ENCODE results near the gene ABHD17B.

The ABHD17B gene

DNA sequence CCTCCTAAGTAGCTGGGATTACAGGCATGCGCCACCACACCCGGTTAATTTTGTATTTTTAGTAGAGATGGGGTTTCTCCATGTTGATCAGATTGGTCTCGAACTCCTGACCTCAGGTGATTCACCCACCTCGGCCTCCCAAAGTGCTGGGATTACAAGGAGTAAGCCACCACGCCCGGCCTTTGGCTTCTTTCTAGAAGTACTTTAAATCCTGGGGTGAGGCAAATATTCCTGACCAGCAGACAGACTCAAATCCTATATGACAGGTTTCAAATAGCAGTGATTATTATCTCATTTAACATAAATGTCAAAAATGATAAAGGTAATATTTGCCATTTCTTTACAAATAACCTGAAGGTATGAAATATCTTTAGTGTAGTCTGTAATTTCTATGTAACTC is 35.6 kb downstream of the ABHD17B start:
- DNase-seq: no peak

DNA sequence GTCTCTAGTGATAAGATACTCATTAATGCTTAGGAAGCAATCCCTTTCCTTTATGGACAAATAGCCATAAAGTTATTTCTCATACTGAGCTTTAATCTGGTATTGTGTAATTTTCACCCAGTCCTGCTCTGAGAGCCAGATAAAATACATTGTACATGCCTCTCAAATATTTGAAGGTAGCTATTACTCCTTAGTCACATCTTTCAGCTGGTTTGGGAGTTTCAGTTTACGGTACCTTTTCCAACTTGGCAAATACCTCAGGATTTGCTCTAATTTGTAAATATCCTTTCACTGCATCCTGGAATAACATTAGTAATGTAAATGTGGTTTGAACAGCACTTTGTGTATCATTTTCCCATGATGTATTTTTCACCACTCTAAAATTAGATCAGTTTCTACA is 47.4 kb downstream of the ABHD17B start:
- no peak for DNase-seq

DNA sequence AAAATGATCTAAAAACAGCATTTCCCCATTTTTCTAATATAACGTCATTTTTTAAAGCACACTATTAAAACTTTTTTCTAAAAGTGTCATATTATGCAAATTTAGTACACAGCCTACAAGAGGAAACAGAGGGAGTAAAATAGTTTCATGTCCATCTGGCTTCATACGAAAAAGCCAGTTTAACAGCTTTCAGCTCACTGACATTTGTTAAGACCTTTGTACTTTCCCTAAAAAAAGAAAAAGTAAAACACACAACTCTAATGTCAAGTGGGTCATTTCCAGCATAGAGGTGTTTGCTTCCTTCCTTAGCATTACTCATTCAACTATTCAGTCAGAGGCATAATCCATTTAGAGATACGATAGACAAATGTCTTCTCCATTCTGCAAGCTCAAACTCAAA is 49.4 kb downstream of the ABHD17B start:
- DNase-seq: no peak

DNA sequence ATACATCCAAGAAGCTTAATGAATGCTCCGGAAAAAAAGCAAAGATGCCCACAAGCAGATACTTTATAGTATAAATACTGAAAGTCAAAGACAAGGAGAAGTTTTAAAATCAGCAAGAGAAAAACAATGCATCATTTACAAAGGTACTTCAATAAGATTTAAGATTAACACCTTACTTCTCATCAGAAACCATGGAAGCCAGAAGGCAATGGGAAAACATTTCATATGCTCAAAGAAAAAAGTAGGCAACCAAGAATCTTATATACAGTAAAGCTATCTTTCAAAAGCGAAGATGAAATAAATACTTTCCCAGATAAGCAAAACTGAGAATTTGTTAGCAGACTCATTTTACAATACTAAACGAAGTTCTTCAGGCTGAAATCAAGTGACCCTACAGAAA is 51.1 kb downstream of the ABHD17B start:
- DNase-seq: no peak

DNA sequence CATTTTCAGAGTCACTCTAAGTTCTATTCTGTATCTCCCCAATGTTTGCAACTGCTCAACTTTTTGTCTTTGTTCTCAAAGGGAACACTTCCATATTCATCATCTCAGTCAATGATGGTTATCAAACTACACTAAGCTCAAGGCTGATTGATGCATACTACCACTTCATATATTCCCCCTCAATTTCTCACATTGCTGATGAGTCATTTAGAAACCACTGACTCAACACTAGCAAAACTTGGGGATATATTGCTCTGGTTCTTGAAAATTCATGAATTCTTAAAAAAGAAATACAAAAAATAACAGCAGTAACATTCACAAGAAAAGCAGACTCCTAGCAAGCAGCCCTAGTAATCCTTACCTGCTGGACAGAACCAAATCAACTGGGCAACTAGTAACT is 52.2 kb downstream of the ABHD17B start:
- no peak for DNase-seq

DNA sequence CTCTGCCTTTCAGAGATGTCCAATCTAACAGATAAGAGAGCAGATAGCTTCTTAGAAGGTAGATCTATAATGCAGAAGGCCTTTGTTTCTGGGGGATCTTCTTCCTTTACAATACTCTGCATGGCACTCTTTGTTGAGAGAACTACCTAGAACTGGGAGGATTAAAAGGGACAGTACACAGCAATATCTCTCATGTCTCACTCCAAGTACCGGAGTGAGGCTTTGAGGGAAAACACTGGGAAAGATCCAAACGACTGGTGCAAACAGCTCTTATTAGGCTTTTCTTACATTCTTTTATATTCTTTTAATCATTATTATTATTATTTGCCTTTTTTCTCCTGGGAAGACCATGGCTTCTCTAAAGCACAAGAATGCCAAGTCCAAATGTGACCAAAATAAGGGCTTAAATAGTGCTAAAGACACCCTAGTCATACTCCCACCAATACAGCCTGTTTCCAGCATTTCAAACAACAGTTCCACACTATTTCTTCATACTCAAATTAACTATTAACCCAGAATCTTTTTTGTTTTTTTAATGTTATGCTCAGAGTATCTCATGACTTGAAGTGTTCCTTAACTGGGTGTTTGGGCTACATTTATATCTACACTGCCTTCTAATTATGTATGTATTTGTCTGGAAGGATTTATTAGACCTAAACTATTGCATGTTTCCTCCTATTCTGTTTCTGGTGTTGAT is 52.7 kb downstream of the ABHD17B start:
- DNase-seq: no peak

DNA sequence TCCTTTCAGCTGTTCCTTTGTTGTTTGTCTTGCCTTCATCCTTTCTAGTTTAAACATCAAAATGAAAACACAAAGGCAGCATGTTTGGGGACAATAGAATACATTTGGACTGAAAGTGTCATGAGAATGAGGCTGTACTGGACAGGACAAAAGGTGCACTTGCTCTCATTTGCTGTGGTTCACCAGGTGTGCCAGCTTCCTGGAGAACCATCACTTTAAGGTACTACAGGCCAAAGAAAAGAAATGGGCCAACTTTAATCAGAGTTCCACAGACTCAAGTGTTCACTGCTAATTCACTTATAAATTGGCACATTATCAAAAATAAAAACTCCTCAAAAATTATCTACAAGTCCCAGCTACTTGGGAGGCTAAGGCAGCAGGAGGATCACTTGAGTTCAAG is 53.8 kb downstream of the ABHD17B start:
- DNase-seq: no peak

DNA sequence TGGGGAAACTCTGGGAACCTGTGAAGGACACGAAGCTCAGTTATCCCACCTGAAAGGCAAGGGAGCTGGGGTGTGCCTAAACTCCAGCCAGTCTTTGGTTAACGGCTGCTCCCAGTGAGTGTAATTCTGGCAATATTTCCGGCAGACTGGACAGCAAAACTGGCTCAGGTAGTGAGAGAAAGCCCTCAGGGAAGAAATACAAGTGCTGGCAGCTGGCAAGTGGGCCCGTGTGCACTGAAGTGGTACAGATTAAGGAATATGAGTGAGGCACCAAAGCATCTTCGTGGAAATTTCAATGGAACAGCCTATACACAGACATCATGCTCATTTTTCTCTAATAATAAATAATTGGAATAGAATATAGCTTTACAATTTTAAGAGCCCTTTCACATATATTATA is 56.2 kb downstream of the ABHD17B start:
- no peak for DNase-seq

DNA sequence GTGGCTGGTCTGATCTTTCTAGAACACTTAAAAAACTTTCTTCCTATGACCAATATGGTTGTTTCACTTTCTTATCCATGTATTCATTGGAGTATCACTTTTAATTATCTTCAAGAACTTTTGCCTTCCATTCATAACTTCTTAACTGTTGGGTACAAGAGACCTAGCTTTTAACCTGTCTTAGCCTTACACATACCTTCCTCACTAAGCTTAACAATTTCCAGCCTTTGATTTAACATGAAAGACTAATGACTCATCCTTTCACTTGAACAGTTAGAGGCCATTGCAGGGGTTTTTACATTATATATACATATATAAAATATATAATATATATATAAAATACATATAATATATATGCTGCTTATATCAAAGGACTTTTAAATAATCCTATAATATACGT is 57.9 kb downstream of the ABHD17B start:
- no peak for DNase-seq

DNA sequence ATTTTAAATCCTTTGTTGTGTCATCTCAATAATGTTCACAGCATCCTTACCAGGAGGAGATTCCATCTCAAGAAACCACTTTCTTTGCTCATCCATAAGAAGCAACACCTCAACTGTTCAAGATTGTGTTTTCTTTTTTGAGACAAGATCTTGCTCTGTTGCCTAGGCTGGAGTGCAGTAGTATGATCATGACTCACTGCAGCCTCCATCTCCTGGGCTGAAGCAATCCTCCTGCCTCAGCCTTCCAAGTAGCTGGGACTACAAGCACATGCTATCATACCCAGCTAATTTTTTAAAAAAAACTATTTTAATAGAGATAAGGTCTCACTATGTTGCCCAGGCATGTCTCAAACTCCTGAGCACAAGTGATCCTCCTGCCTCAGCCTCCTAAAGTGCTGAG is 60.0 kb downstream of the ABHD17B start:
- no peak for DNase-seq

DNA sequence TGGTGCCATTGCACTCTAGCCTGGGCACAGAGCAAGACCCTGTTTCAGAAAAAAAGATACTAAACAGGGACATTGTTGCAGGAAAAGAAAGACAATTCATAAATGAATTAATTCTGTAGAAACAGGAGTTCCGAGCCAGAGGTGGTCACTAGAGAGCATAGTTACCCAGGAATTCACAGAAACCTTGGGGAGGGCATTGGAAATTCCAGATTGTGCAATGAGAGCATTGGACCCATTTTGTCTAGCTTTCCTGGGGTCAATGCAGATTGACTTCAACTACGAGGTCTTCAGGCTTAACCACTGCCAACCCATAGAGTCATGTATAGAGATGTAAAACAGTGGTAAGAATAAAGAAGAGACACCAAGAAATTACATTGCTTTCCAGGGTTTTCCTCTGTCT is 63.1 kb downstream of the ABHD17B start:
- DNase-seq: no peak

DNA sequence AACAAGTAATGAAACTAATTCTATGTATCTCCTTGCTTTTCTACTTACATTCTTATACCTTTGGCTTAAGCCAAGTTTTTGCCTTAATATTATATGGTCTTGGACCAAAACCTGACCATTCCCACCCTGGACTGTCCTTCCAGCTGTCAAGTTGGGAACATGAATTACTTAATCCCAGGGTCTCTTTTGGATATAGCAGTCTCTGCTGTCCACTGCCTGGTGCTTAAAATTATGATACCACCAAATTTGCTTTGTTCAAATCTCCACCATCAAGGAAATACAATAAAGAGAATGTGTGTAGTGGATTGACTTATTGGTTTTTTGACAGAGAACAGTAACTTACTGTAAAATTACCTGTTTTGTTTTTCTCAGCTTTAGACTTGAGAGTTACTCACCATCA is 66.2 kb downstream of the ABHD17B start:
- DNase-seq: no peak

DNA sequence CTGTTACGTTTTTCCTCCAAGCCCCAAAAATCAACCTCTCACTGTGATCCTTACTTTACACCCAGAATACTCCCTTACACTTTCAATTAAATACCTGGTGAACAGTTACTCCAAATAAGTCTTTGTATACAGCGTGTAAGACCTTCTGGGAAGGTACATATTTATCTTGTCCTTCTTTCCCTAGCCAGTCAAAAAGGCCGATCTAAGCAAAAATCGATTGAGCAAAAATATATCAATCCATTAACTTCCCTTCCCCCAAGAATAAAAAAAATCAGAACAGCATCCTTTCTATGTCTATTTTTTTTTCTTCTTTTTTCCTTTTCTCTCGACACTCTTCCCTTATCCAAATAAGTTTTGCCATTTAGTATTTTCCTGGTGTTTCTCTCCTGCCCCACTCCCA is 71.3 kb downstream of the ABHD17B start:
- no peak for DNase-seq

DNA sequence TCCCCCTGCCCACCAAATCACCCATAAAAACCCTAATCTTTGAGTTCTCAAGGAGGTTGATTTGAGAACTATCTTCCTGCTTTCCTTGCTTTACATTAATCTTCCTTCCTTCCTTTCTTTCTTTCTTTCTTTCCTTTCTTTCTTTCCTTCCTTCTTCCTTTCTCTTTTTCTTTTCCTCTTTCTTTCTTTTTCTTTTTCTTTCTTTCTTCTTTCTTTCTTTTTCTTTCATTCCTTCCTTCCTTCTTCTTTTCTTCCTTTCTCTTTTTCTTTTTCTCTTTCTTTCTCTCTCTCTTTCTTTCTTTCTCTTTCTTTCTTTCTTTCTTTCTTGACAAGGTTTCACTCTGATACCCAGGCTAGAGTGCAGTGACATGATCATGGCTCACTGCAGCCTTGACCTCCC is 75.4 kb downstream of the ABHD17B start:
- DNase-seq: no peak

DNA sequence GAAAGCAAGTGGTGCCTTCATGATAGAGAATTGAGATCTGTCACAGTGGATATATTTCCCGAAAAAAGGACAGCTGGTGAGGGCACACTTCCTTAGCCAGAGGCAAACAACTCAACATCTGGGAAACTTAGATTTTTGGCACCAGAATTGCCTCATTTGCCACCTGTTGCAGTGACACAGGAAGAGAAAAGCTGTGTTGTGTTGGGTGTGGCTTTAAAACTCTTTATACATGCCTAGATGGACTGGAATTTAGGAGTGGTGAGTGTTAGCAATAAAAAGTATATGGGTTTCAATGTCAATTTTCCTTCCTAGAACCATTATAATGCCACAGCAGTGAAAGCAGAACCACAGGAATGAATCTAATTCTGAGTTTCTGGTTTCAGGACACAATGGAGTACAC is 80.1 kb downstream of the ABHD17B start:
- DNase-seq: no peak

DNA sequence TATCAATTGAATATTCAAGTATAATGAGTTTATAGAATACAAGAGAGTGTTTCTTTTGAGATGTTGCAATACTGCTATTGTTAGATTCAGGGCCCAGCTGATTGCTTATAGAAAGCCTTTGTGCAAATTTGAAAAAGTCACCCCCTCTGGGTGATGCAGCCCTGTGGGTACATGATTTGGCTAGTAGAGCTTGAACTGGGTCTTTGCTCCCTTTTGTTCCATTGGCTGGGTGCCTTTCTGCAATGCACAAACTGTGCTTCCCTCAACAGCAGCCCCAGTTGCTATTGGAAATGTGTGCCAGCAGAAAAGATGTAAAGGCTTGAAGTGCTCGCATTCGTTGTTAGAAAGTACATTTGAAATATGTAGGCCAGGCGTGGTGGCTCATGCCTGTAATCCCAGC is 80.8 kb downstream of the ABHD17B start:
- DNase-seq: no peak

DNA sequence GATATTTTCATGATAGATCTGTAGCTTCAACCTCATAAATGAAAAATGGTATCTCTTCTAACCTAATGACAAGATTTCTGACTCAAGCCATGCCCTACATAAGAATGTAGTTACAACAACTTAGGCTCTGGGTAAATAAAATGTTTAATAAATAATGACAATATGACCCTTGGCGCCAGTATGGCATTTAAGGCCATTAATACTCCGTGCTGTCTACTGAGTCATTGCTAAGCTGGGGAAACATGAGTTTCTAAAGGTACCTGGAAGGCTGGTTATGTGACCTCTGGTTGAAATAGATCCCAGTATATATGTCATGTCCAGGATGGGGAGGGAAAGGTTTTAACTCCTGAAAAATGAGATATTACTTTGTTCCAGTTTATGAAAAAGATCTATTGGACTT is 84.7 kb downstream of the ABHD17B start:
- DNase-seq: no peak

DNA sequence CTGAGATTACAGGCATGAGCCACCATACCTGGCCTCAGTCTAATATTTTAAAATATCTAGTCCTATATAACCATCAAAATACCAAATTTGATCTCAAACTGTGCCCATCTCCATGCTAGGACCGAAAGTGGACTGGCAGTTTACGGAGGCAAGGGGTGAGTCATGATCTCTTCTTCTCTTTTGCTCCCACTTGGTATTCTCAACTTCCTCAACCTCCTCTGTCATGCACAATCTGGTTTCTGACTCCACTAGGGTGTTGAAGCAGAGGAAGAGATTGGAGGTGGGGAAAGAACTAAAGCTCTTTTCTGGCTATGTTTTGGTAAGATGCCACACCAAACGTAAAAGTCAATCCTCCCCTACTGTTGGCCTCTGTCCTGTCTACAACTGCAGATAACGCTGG is 86.7 kb downstream of the ABHD17B start:
- no peak for DNase-seq

DNA sequence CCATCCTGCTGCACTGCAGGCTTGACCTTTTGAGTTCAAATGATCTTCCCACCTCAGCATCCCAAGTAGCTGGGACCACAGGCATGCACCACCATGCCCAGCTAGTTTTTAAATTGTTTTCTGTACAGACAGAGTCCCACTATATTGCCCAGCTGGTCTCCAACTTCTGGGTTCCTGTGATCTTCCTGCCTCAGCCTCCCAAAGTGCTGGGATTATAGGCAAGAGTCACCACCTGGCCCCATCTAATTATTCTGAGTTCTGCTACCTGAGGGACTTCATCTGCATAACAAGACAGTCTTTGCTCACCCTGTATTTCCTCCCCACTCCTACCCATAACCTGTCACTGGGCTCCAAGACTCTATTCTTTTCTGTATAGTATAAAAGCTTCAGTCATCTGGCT is 88.1 kb downstream of the ABHD17B start:
- DNase-seq: no peak

DNA sequence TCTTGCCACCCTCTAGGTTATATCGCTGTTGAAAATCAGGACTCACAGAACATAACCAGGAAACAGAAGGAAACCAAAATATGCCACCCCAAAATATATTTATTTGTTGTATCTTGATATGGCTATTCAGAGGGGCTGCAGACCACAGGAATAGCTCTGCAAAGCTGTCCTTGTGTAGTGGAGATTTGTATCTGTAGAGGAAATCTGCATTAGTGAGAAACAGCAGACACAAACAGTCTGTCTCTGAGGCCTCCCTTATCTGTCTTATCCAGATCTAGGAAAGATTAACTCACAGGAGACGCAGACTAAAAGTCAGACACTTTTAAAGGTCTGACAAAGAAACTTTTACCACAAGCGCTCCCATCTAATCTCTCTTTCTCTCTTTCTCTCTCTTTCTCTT is 88.5 kb downstream of the ABHD17B start:
- no peak for DNase-seq

DNA sequence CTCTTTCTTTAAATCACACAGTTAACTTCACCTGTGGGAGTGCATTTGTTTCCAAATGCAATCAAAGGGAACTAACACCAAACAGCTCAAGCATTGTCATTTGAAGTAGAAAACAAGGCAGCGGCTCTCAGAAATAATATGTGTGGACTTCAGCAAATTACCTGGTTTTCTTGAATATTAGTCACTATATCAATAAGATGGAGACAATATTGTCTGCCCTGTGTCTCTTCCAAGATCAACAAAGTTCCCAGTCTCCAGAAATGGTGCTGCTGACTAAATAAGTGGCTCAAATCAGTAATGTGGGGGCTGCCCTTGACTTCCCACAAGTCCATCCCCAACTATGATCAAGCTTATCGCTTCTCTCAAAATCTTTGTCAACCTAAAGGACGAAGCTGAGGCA is 89.6 kb downstream of the ABHD17B start:
- no peak for DNase-seq

DNA sequence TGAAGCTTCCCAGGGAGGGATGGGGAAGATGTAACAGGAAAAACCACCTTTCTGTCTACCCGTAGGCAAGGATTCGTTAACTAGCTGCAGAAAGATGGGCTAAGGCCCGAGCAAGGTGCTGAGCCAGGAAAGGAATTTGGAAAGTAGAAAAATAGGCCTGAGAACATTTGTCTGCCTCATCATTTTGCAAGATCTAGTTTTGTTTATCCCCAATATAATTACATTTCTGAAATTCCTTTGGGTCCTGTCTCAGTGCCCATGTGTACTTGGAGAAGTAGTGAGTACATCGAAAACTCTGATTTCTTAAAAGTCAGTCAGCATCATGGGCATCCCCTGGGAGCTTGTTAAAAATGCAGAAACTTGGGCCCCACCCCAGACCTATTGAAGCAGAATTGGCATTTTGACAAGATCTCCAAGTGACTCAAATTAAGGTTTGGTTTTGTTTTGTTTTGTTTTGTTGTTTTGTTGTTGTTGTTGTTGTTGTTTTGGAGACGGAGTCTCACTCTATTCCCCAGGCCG is 90.5 kb downstream of the ABHD17B start:
- no peak for DNase-seq

DNA sequence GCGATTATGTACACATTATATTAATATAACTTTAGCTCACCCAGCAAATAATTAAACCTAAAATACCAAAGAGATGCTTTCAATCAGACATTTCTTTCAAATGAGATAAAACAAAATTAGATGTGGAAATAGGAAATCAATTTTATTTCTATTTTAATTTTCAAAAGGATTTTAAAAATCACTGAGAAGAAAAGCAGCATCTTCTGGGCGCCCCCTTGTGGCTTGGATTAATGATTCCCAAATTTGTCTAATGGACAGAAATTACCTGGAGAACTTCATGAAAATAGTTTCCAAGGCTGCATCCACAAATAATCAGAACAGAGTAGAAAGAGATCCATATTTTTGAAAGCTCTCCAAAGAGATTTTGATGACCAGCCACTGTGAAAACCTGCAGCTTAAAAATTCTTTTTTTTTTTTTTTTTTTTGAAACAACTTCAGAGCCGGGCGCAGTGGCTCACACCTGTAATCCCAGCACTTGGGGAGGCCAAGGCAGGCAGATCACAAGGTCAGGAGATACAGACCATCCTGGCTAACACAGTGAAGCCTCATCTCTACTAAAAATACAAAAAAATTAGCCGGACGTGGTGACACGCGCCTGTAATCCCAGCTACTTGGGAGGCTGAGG is 91.8 kb downstream of the ABHD17B start:
- peak; percentile 41 for DNase-seq

DNA sequence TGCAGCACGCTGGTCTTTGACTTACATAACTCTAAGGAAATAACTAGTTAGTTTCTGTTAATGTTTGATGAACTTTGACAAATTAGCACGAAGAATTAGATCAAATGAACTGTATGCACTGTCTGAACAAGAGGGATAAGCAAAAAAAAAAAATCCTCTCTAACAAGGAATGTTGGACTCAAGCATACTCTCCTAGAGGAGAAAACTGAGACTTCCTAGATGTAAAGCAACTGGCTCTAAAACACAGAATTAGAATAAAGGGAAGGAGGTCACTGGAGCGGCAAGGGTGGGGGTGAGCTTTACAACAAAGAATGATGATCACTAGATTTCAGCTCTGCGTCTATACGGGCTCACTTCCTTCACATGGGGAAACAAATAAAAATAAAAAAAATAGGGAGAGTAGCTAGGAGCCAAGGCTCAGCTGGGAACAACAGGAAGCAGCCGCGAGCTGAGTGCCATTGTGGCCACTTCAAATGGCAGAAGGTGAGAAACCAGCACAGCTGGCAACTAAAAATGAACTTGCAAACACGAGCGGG is 94.0 kb downstream of the ABHD17B start:
- DNase-seq: no peak

All from activated naive CD4-positive, alpha-beta T cell treated with anti-CD3 and anti-CD28 coated beads, Interleukin-2, amount 50 U/mL, for 16 hours (primary cell).